HCT116 (cell line): ENCODE data around the gene FAM221B. TPM values are rescaled to one million over a fixed set of nuclear protein-coding genes. Genes with fewer than 3 reads are reported as not detected.

ENCODE experiments used
- ATAC-seq: fragments of 200-7000 bp; cut with Tn5 transposase; 2 replicates; pipeline ENCODE4 v1.9.1; 2020; ENCODE audit warnings: mild to moderate bottlenecking, moderate library complexity
- BruUV-seq: library from RNA; stranded (reverse); fragments of 400-500 nt; replicated peaks from 2 replicates; lab custom pipeline; 2021; lab: Mats Ljungman, UMichigan
- CTCF ChIA-PET: fragments of 300-600 bp; sonication (Branson Sonifier 250); formaldehyde crosslinking; loops from one replicate; lab custom pipeline; 2021; ENCODE audit warnings: antibody characterized with exemption; lab: Charles Lee
- POLR2A ChIA-PET: fragments of 300-600, 350-600 bp; sonication (Branson Sonifier 250); formaldehyde crosslinking; loops from one replicate; lab custom pipeline; 2021; ENCODE audit warnings: antibody characterized with exemption; lab: Charles Lee
- RAD21 ChIA-PET, 2 experiments: fragments of 300-600 bp; sonication (Branson Sonifier 250); formaldehyde crosslinking; loops; one replicate each; lab custom pipeline; 2023; ENCODE audit warnings: low total read pairs in 2 of 2; ENCODE audit not compliant: uncharacterized antibody in 2 of 2, unreplicated experiment in 2 of 2, low non-redundant PET in 1 of 2; lab: Charles Lee
- DNase-seq: peaks from one replicate; pipeline ENCODE4 v3.0.0-alpha.2; 2010; ENCODE audit warnings: low read depth, low spot score
- H2AFZ ChIP-seq: fragments of 200-600 bp; shearing (Covaris generic), sonication (generic); 2 replicates; pipeline ENCODE4 v1.6.1; 2017; ENCODE audit warnings: low read depth, mixed run types, mixed read lengths, antibody characterized with exemption, low read length; ENCODE audit not compliant: poor library complexity, severe bottlenecking
- H3K27ac ChIP-seq: 2 replicates; pipeline ENCODE4 v1.5.1; 2012; ENCODE audit warnings: low read depth, low read length
- H3K27me3 ChIP-seq: fragments of 200-600 bp; sonication (generic); 2 replicates; pipeline ENCODE4 v1.6.1; 2016; ENCODE audit warnings: mixed run types, low read length, mixed read lengths; ENCODE audit not compliant: insufficient read depth
- H3K36me3 ChIP-seq, 2 experiments: fragments of 200-500 bp in 1 of 2; fragments of 200-600 bp in 1 of 2; sonication (Bioruptor generic) in 1 of 2; sonication (generic) in 1 of 2; 2 replicates each; pipeline versions ENCODE4 v1.5.1 to v1.6.1; 2014 to 2016; ENCODE audit warnings: low read length in 2 of 2, inconsistent platforms in 1 of 2, mixed read lengths in 1 of 2, mixed run types in 1 of 2; ENCODE audit not compliant: insufficient read depth in 2 of 2, control insufficient read depth in 1 of 2
- H3K4me1 ChIP-seq, 2 experiments: fragments of 200-600 bp in 1 of 2; sonication (generic) in 1 of 2; 2 replicates each; pipeline versions ENCODE4 v1.5.1 to v1.6.1; 2012 to 2017; ENCODE audit warnings: low read length in 2 of 2, inconsistent platforms in 1 of 2, mild to moderate bottlenecking in 1 of 2, mixed read lengths in 1 of 2, mixed run types in 1 of 2, moderate library complexity in 1 of 2; ENCODE audit not compliant: insufficient read depth in 2 of 2, control insufficient read depth in 1 of 2
- H3K4me2 ChIP-seq: fragments of 200-600 bp; sonication (generic); 2 replicates; pipeline ENCODE4 v1.6.1; 2017; ENCODE audit warnings: mixed run types, low read length, mixed read lengths
- H3K4me3 ChIP-seq, 2 experiments: fragments of 200-600 bp in 1 of 2; sonication (generic) in 1 of 2; replicated peaks in 1 of 2; 2 replicates each; pipeline ENCODE4 v1.5.1; 2011 to 2016; ENCODE audit warnings: low read length in 2 of 2, control low read depth in 1 of 2, low read depth in 1 of 2, mild to moderate bottlenecking in 1 of 2, mixed read lengths in 1 of 2, mixed run types in 1 of 2
- H3K79me2 ChIP-seq: fragments of 200-600 bp; sonication (generic); 2 replicates; pipeline ENCODE4 v1.6.1; 2017; ENCODE audit warnings: mild to moderate bottlenecking, mixed run types, low read length, moderate library complexity, mixed read lengths; ENCODE audit not compliant: insufficient read depth
- H3K9ac ChIP-seq: fragments of 200-600 bp; sonication (generic); 2 replicates; pipeline ENCODE4 v1.6.1; 2016; ENCODE audit warnings: low read length, mixed read lengths
- H3K9me2 ChIP-seq: fragments of 200-600 bp; sonication (generic), shearing (Covaris generic); 2 replicates; pipeline ENCODE4 v1.6.1; 2017; ENCODE audit warnings: mixed run types, mild to moderate bottlenecking, moderate library complexity; ENCODE audit not compliant: insufficient read depth
- H3K9me3 ChIP-seq, 2 experiments: fragments of 200-500 bp in 1 of 2; fragments of 200-600 bp in 1 of 2; sonication (Bioruptor generic) in 1 of 2; sonication (generic) in 1 of 2; 2 replicates each; pipeline ENCODE4 v1.6.1; 2014 to 2017; ENCODE audit warnings: low read length in 2 of 2, mixed read lengths in 2 of 2, inconsistent platforms in 1 of 2, low read depth in 1 of 2, mild to moderate bottlenecking in 1 of 2, mixed run types in 1 of 2, moderate library complexity in 1 of 2; ENCODE audit not compliant: control insufficient read depth in 1 of 2, insufficient read depth in 1 of 2
- H4K20me1 ChIP-seq: fragments of 200-600 bp; sonication (generic), shearing (Covaris generic); 2 replicates; pipeline ENCODE4 v1.6.1; 2017; ENCODE audit warnings: mixed run types, mild to moderate bottlenecking, moderate library complexity; ENCODE audit not compliant: insufficient read depth
- CTCF ChIP-seq, 3 experiments: fragments of 200-600 bp in 1 of 3; sonication (generic) in 1 of 3; IDR thresholded peaks in 2 of 3; conservative IDR thresholded peaks in 1 of 3; 2 replicates each; pipeline ENCODE4 v1.5.1; 2012 to 2017; ENCODE audit warnings: low read depth in 2 of 3, low read length in 2 of 3, antibody characterized with exemption in 1 of 3, borderline replicate concordance in 1 of 3, control low read depth in 1 of 3, mild to moderate bottlenecking in 1 of 3, mixed read lengths in 1 of 3, mixed run types in 1 of 3, moderate library complexity in 1 of 3; ENCODE audit not compliant: insufficient read depth in 1 of 3
- ELF1 ChIP-seq: IDR thresholded peaks from 2 replicates; pipeline ENCODE4 v1.6.1; 2012; ENCODE audit warnings: low read depth, borderline replicate concordance
- MAX ChIP-seq: IDR thresholded peaks from 2 replicates; pipeline ENCODE4 v1.6.1; 2012
- REST ChIP-seq: IDR thresholded peaks from 2 replicates; pipeline ENCODE4 v1.6.1; 2012; ENCODE audit warnings: low read depth
- SIN3A ChIP-seq: IDR thresholded peaks from 2 replicates; pipeline ENCODE4 v1.6.1; 2012; ENCODE audit warnings: low read depth
- SP1 ChIP-seq: IDR thresholded peaks from 2 replicates; pipeline ENCODE4 v1.6.1; 2012; ENCODE audit warnings: low read depth
- TCF7L2 ChIP-seq: IDR thresholded peaks from 2 replicates; pipeline ENCODE4 v1.7.0; 2011; ENCODE audit warnings: borderline replicate concordance, inconsistent platforms; ENCODE audit not compliant: insufficient read depth, insufficient read length; ENCODE audit errors: extremely low read depth
- intact Hi-C: fragments of 100-400 bp; cut with micrococcal nuclease; formaldehyde crosslinking; loops from 2 replicates; pipeline ENCODE4 v1.10.0; 2022
- total RNA-seq: library from RNA; stranded (reverse); gene quantifications from one replicate; pipeline ENCODE4 v1.2.1, GENCODE V29; 2021; ENCODE audit not compliant: unreplicated experiment

Gene FAM221B
- total RNA-seq, 1 experiment from 2014 or later = not detected

- no peak for TF ChIP-seq CTCF (IDR thresholded peaks at IDR 0.05 in 2 of 3, conservative IDR thresholded peaks at IDR 0.05 in 1 of 3; ENCODE audit: borderline replicate concordance in 1 of 3, insufficient read depth in 1 of 3, low read depth in 2 of 3, low read length in 2 of 3)
Observed at GRCh38 chr9:35858458-35858857, 29.9 kb upstream of the FAM221B start (continued).

DNA sequence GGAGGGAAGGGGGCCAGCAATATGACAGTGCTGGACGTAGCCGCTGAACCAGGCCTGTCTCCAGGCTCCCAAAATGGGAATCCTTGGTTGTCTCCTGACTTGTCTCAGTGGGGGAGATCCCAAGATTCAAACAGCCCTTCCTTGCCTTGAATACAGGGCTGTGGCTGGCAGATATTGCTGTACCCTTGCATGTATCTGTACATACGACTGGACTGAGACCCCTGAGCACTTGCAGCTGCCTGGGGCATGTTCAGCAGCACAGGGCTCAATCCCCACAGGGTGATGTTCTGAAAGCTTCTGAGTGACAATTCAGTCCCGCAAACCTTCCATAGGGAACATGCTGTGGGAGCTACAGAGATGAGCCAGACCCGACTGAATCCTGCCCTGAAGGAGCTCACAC is 28.4 kb upstream of the FAM221B start:
- Histone ChIP-seq H2AFZ (no peak overlapping the region), H4K20me1 (no peaks in the 10 kb centered on the region), H3K27me3 (peaks cover 3% of the 10 kb centered on the region; the same call in 1 of the 2 replicates), H3K4me2 (no peak overlapping the region), H3K9me3 (no peaks in the 10 kb centered on the region), H3K79me2 (no peaks in the 10 kb centered on the region), H3K27ac (no peak overlapping the region), H3K4me1 (no peaks in the 10 kb centered on the region), H3K9ac (no peak overlapping the region), H3K4me3 (no peak overlapping the region), H3K36me3 (no peaks in the 10 kb centered on the region), H3K9me2 (no peaks in the 10 kb centered on the region)
- BruUV-seq = no TSS peak
- intact Hi-C loops = no loop called here
- DNase-seq (no peak), ATAC-seq (no peak)
- CTCF ChIA-PET = interaction anchor here (1.6 kb wide), 1 partner anchor 25 kb away, joined by 5 read pairs; no protein-coding TSS in a partner anchor
- POLR2A ChIA-PET = no interaction called here
- RAD21 ChIA-PET = no interaction called here
- TF ChIP-seq MAX = no peak
- TF ChIP-seq ELF1 = no peak
- TF ChIP-seq SIN3A = no peak
- no peak for TF ChIP-seq SP1
- no peak for TF ChIP-seq CTCF (IDR thresholded peaks at IDR 0.05 in 2 of 3, conservative IDR thresholded peaks at IDR 0.05 in 1 of 3; ENCODE audit: borderline replicate concordance in 1 of 3, insufficient read depth in 1 of 3, low read depth in 2 of 3, low read length in 2 of 3)
- no peak for TF ChIP-seq REST
- no peak for TF ChIP-seq TCF7L2
